VCaP (cell line): ENCODE results near the gene ARID2.

ENCODE experiments used
- H3K27ac ChIP-seq: fragments of 450-650 bp; 2 replicates; pipeline ENCODE4 v1.5.1; 2017
- TF ChIP-seq, protein P1 (sequence below): fragments of 450-650 bp; conservative IDR thresholded peaks from 2 replicates; pipeline ENCODE4 v1.5.1; 2017; ENCODE audit warnings: mild to moderate bottlenecking, moderate library complexity

Gene ARID2

DNA sequence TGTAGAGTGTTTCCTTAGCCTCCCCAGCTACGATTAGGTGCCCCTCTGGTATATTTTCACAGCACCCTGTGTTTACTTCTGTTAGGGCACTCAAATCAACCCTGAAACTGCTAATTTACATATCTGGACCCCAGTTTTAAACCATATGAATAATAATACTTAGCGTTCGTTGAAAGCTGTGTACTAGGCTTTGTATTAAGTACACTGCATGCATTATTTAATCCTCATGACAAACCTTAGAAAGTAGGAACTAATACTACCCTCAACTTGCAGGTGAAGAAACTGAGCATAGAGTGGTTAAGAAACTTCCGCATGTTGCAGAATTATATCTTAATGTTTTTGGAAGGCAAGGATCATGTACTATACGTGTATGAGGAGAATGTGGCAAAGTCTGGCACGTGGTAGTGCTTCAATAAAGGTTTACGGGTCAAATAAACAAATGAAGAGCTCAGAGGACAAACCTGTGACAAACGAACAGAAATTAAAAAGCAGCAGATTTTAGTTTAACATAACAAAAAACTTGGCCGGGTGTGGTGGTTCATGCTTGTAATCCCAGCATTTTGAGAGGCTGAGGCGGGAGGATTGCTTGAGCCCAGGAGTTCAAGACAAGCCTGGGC, 22.2 kb upstream of the ARID2 start:
- TF ChIP-seq, protein P1, sequence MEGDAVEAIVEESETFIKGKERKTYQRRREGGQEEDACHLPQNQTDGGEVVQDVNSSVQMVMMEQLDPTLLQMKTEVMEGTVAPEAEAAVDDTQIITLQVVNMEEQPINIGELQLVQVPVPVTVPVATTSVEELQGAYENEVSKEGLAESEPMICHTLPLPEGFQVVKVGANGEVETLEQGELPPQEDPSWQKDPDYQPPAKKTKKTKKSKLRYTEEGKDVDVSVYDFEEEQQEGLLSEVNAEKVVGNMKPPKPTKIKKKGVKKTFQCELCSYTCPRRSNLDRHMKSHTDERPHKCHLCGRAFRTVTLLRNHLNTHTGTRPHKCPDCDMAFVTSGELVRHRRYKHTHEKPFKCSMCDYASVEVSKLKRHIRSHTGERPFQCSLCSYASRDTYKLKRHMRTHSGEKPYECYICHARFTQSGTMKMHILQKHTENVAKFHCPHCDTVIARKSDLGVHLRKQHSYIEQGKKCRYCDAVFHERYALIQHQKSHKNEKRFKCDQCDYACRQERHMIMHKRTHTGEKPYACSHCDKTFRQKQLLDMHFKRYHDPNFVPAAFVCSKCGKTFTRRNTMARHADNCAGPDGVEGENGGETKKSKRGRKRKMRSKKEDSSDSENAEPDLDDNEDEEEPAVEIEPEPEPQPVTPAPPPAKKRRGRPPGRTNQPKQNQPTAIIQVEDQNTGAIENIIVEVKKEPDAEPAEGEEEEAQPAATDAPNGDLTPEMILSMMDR: no peak
- H3K27ac ChIP-seq: no peak overlapping the region

DNA sequence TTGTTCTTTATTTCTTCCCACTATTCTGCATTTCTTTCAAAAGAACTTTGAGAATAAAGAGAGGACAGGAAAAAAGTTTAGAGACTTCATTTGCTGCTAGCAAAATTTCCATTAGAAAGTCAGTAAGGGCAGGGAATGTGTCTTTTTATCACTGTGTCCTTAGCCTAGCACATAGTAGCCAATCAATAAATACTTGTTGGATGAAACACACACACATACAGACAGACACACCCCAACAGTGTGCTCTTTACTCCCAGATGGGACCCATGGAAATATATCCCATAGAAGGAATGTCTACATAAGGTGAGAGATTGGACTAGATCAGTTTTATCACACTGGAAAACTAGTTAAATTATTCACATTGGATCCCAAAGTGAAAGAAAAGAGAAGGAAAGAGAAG, 21.1 kb upstream of the ARID2 start:
- TF ChIP-seq, protein P1: no peak

DNA sequence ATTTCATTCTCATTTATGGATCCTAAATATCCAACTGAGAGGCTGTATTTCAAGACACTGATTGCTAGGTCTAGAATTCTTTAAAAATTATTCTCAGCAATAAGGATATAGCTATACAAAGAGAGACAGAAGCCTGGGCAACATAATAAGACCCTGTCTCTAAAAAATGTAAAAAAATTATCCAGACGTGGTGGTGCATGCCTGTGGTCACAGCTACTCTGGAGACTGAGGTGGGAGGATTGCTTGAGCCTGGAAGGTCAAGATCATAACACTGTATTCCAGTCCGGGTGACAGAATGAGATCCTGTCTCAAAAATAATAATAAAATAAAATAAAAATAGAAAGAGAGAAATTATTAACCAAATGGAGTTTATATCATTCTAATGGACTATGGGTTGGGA, 20.6 kb upstream of the ARID2 start:
- TF ChIP-seq, protein P1: no peak
- H3K27ac ChIP-seq: no peak overlapping the region

More for the DNA sequence above, 21.1 kb upstream of the ARID2 start:
- no peak overlapping the region for H3K27ac ChIP-seq

DNA sequence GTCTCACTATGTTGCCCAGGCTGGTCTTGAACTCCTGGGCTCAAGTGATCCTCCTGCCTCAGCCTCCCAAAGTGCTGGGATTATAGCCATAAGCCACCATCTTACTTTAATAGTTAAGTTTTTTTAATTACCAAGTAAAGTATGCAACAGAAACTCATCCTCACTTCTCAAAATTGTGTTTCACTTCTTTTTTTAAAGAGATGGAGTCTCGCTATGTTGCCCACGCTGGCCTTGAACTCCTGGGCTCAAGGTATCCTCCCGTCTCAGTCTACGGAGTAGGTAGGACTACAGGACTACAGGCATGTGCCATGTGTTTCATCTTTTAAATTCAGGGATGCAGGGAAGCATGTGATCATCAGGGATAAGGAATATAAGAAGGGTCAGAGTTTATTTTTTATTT, 17.2 kb upstream of the ARID2 start:
- H3K27ac ChIP-seq: no peak overlapping the region

DNA sequence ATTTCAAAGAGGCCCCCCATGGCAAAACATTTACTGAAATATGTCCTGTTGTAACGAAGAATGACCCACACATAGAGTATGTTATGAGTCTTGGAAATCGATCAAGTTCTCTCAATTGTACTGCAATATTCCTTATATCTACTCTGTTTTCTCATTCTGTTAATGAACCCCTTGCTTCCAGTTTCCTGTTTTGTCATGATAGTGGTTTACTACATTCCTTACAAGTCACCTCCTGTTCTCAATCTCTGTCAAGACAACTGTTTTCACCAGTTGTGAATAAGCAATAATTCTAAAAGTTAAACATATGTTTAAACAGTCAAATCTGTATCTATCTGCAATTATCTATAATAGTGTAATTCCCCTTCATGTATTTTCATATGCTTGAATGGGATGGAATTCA, 16.4 kb upstream of the ARID2 start:
- no peak overlapping the region for H3K27ac ChIP-seq
- TF ChIP-seq, protein P1: no peak

More for the DNA sequence above, 17.2 kb upstream of the ARID2 start:
- TF ChIP-seq, protein P1: no peak

DNA sequence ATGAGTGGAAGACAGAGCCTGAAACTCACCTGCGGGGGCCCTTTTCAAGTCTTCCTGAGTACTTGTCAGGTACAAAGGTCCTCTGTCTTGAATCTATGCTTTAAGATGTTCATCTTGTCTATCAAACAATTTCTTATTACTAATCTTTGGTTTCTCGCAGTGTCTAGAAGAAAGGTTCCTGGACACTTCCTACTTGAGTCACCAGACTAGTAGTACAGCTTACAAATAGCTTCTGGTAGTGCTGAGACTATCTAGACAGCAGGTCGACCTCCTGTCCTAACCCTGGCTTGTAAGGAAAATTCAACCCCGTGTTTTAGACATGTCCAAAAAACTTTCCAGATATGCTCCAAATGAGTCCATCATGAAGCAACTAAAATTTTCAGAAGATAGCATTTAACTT, 11.2 kb upstream of the ARID2 start:
- TF ChIP-seq, protein P1: no peak
- H3K27ac ChIP-seq: no peak overlapping the region

DNA sequence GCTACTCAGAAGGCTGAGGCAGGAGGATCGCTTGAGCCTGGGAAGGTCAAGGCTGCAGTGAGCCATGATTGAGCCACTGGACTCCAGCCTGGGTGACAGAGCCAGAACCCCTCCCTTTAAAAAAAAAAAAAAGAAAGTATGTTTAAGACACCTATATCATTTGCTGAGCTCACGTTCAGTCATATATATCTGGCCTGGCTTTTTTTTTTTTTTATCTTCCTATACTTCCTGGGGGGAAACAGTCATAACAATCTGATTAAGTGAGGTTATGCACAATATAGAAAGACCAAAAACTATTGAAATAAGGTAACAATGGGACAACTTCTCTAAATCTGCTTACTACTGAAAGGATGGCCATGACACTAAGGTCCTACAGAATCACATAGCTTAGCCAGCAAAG, 9.4 kb upstream of the ARID2 start:
- H3K27ac ChIP-seq: no peak overlapping the region
- TF ChIP-seq, protein P1: no peak
